CD14-positive monocyte (primary cell): ENCODE data around the gene ZFYVE21. TPM values are rescaled to one million over a fixed set of nuclear protein-coding genes. Genes with fewer than 3 reads are reported as not detected.

ENCODE experiments used
- DNase-seq, 3 donors: peaks; one replicate each; pipeline ENCODE4 v3.0.0-alpha.2; 2011 to 2022
- H2AFZ ChIP-seq: 2 replicates; pipeline ENCODE4 v1.6.0; 2012; ENCODE audit warnings: mild to moderate bottlenecking, low read depth, low read length, inconsistent platforms; ENCODE audit not compliant: insufficient read depth, poor library complexity, severe bottlenecking
- H3K27ac ChIP-seq, 2 donors: 1 replicate in 1 of 2; 2 replicates in 1 of 2; pipeline ENCODE4 v1.5.1; 2012 to 2013; ENCODE audit warnings: low read length in 2 of 2, control low read depth in 1 of 2, inconsistent platforms in 1 of 2, low read depth in 1 of 2, mild to moderate bottlenecking in 1 of 2
- H3K27me3 ChIP-seq, 2 donors: one replicate each; pipeline versions ENCODE4 v1.6.0 to v1.6.1; 2011 to 2013; ENCODE audit warnings: low read length in 2 of 2; ENCODE audit not compliant: control insufficient read depth in 2 of 2, insufficient read depth in 2 of 2
- H3K36me3 ChIP-seq, 2 donors: replicated peaks in 1 of 2; 1 replicate in 1 of 2; 2 replicates in 1 of 2; pipeline versions ENCODE4 v1.5.1 to v1.6.1; 2012 to 2013; ENCODE audit warnings: low read length in 2 of 2, control low read depth in 1 of 2, inconsistent platforms in 1 of 2, mild to moderate bottlenecking in 1 of 2; ENCODE audit not compliant: insufficient read depth in 2 of 2, control insufficient read depth in 1 of 2
- H3K4me1 ChIP-seq, 2 donors: 1 replicate in 1 of 2; 2 replicates in 1 of 2; pipeline versions ENCODE4 v1.5.1 to v1.6.1; 2012 to 2013; ENCODE audit warnings: low read length in 2 of 2, control low read depth in 1 of 2, inconsistent platforms in 1 of 2, mild to moderate bottlenecking in 1 of 2, moderate library complexity in 1 of 2; ENCODE audit not compliant: insufficient read depth in 2 of 2, control insufficient read depth in 1 of 2
- H3K4me2 ChIP-seq: replicated peaks from 2 replicates; pipeline ENCODE3; 2012; ENCODE audit warnings: low read length, moderate library complexity, mild to moderate bottlenecking; ENCODE audit not compliant: poor library complexity, severe bottlenecking; ENCODE audit errors: extremely low read depth
- H3K4me3 ChIP-seq, 3 experiments: fragments of 200-600 bp in 1 of 3; sonication (generic) in 1 of 3; replicated peaks in 1 of 3; 1 replicate in 2 of 3; 2 replicates in 1 of 3; pipeline ENCODE4 v1.5.1; 2011 to 2013; ENCODE audit warnings: low read length in 3 of 3, mild to moderate bottlenecking in 3 of 3, control low read depth in 2 of 3, low read depth in 2 of 3, inconsistent platforms in 1 of 3, moderate library complexity in 1 of 3
- H3K79me2 ChIP-seq: 2 replicates; pipeline ENCODE4 v1.6.0; 2012; ENCODE audit warnings: mild to moderate bottlenecking, control low read depth, inconsistent platforms, low read length, moderate library complexity; ENCODE audit not compliant: insufficient read depth
- H3K9ac ChIP-seq: 2 replicates; pipeline ENCODE4 v1.6.0; 2017; ENCODE audit warnings: low read length, mild to moderate bottlenecking; ENCODE audit not compliant: insufficient read depth, poor library complexity, severe bottlenecking
- H3K9me3 ChIP-seq, 2 donors: replicated peaks in 1 of 2; 1 replicate in 1 of 2; 2 replicates in 1 of 2; pipeline versions ENCODE4 v1.5.1 to v1.6.1; 2012 to 2013; ENCODE audit warnings: low read length in 2 of 2, control low read depth in 1 of 2; ENCODE audit not compliant: control insufficient read depth in 1 of 2, insufficient read depth in 1 of 2
- H4K20me1 ChIP-seq: 2 replicates; pipeline ENCODE4 v1.6.0; 2012; ENCODE audit warnings: mild to moderate bottlenecking, low read length, control low read depth, moderate library complexity; ENCODE audit not compliant: insufficient read depth
- H3K27ac Mint-ChIP-seq, 7 donors: one replicate each; pipeline ENCODE4 v1.8.0; 2020; ENCODE audit warnings: mild to moderate bottlenecking in 7 of 7, mixed read lengths in 7 of 7, moderate library complexity in 6 of 7, inconsistent platforms in 2 of 7
- H3K27me3 Mint-ChIP-seq, 3 donors: one replicate each; pipeline ENCODE4 v1.8.0; 2021 to 2022; ENCODE audit warnings: low read depth in 3 of 3, mild to moderate bottlenecking in 3 of 3, mixed read lengths in 3 of 3, moderate library complexity in 3 of 3, inconsistent platforms in 1 of 3
- H3K36me3 Mint-ChIP-seq, 2 donors: one replicate each; pipeline ENCODE4 v1.8.0; 2020; ENCODE audit warnings: mixed read lengths in 2 of 2, inconsistent platforms in 1 of 2, mild to moderate bottlenecking in 1 of 2
- H3K4me1 Mint-ChIP-seq: one replicate; pipeline ENCODE4 v1.8.0; 2020; ENCODE audit warnings: mild to moderate bottlenecking, mixed read lengths
- H3K4me3 Mint-ChIP-seq, 2 donors: one replicate each; pipeline ENCODE4 v1.8.0; 2020; ENCODE audit warnings: mild to moderate bottlenecking in 2 of 2, mixed read lengths in 2 of 2, moderate library complexity in 1 of 2
- H3K9me3 Mint-ChIP-seq, 7 donors: one replicate each; pipeline ENCODE4 v1.8.0; 2020 to 2022; ENCODE audit warnings: mixed read lengths in 7 of 7, mild to moderate bottlenecking in 6 of 7, moderate library complexity in 6 of 7, inconsistent platforms in 2 of 7
- CTCF ChIP-seq: fragments of 200-600 bp; IDR thresholded peaks from one replicate; pipeline ENCODE4 v1.8.0; 2022; ENCODE audit warnings: antibody characterized with exemption, mild to moderate bottlenecking
- WGBS: methylation state at CpG from one replicate; pipeline ENCODE4 v1.1.5; 2013; ENCODE audit warnings: missing lambda C conversion rate; ENCODE audit not compliant: insufficient coverage; 5-methylcytosine and 5-hydroxymethylcytosine counted together
- intact Hi-C, 2 donors: fragments of 100-400 bp; cut with micrococcal nuclease; formaldehyde crosslinking; loops; one replicate each; pipeline versions ENCODE4 v1.15.0 to v1.15.1; 2023
- polyA plus RNA-seq, 3 donors: library from polyadenylated mRNA; depleted of rRNA in 1 of 3; unstranded in 2 of 3; stranded (reverse) in 1 of 3; fragments of 300-500 nt in 2 of 3; fragments of >200 nt in 1 of 3; fragmentation: Illumina TruSeq in 2 of 3; gene quantifications; 1 replicate in 2 of 3; 2 replicates in 1 of 3; pipeline ENCODE4 v1.2.3, GENCODE V29; 2012 to 2021

ZFYVE21 gene
- polyA plus RNA-seq, 3 donors, result 22.1 to 36.5 (median 33.1) TPM

- no peaks in the 10 kb centered on the region for H3K9me3 ChIP-seq
- H3K79me2 ChIP-seq, result no peaks in the 10 kb centered on the region
- H3K4me1 ChIP-seq, result no peaks in the 10 kb centered on the region
- Mint-ChIP-seq H3K4me3 (no peak overlapping the region), H3K36me3 (peaks cover 19 to 50% of the 10 kb centered on the region in 2 donors), H3K4me1 (no peaks in the 10 kb centered on the region), H3K27ac (no peak overlapping the region), H3K9me3 (no peaks in the 10 kb centered on the region), H3K27me3 (peaks cover 0 to 2% (median 2%) of the 10 kb centered on the region in 3 donors)
- no peak for DNase-seq
- no peak for TF ChIP-seq CTCF
- no peak overlapping the region for H3K4me3 ChIP-seq
- intact Hi-C loops, result no loop called here
- 94% methylated on average over 44 of the region's 53 CpGs for WGBS
- H4K20me1 ChIP-seq, result peaks cover 10% of the 10 kb centered on the region
- H3K27ac ChIP-seq, result no peak overlapping the region
- H3K4me2 ChIP-seq, result no peak overlapping the region
- peaks cover 44 to 51% of the 10 kb centered on the region in 2 donors for H3K36me3 ChIP-seq
- no peaks in the 10 kb centered on the region for H3K27me3 ChIP-seq
- no peak overlapping the region for H2AFZ ChIP-seq
- H3K9ac ChIP-seq, result no peak overlapping the region
Measured at GRCh38 chr14:103727313-103727980, 11.8 kb downstream of the ZFYVE21 start.

- Histone ChIP-seq H3K27me3 (no peaks in the 10 kb centered on the region), H3K9me3 (no peaks in the 10 kb centered on the region), H3K9ac (no peak overlapping the region), H3K79me2 (no peaks in the 10 kb centered on the region), H3K4me3 (no peak overlapping the region), H3K36me3 (peaks cover 44 to 57% of the 10 kb centered on the region in 2 donors), H4K20me1 (peaks cover 10% of the 10 kb centered on the region), H3K4me2 (no peak overlapping the region), H3K27ac (no peak overlapping the region), H3K4me1 (no peaks in the 10 kb centered on the region), H2AFZ (no peak overlapping the region)
- Mint-ChIP-seq H3K4me1 (no peaks in the 10 kb centered on the region), H3K4me3 (no peak overlapping the region), H3K27ac (no peak overlapping the region), H3K27me3 (peaks cover 0 to 2% (median 2%) of the 10 kb centered on the region in 3 donors), H3K36me3 (peaks cover 23 to 56% of the 10 kb centered on the region in 2 donors), H3K9me3 (no peaks in the 10 kb centered on the region)
- TF ChIP-seq CTCF, result no peak
- intact Hi-C loops, result no loop called here
- DNase-seq, result no peak
- WGBS, result 94% methylated on average over 10 of the region's 19 CpGs
Measured at GRCh38 chr14:103728141-103728540, 12.5 kb downstream of the ZFYVE21 start.
